SH-SY5Y (cell line): ENCODE data around the gene CALU.

Source experiments
- GATA2 ChIP-seq: IDR thresholded peaks from 2 replicates; pipeline ENCODE4 v1.6.1; 2011; ENCODE audit warnings: mild to moderate bottlenecking, low read depth, low read length
- GATA3 ChIP-seq: IDR thresholded peaks from 2 replicates; pipeline ENCODE4 v1.6.1; 2011; ENCODE audit warnings: low read depth, mild to moderate bottlenecking, low read length, moderate library complexity

DNA sequence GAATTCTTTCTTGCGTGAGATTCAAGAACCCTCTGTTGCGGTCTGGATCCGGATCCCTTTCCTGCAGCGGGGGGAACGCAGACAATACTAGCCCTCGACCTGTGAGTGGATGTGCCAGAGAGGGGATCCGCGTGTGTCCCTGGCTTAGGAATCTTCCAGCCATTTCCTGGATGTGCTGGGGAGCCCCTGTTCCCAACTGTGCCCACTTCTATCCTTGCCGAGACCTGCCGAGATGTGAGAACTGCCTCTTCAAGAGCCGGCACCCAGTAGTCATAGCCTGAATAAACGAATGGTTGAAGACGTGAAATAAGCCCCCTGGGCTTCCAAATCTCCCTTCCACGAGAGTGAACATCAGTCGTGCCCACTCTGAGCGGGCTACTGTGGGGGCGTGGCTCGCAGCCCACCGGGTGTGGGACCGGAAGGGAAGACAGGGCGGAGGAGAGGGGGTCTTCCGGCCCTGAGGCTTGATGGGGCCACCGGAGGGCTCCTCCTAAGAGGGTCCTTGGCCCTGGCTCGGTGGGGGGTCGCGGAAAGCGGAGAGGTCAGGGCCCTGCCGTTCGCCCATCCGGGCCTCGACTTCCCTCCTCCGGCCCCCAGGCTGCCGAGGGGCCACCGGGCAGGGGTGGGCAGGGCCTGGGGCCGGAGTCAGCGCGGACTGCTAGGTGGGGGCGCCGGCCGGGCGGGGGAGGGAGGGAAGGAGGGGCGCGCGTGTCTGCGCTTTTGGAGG lies 51.3 kb downstream of the CALU start:
- TF ChIP-seq GATA3 (no peak), GATA2 (no peak)
